Activated T-helper 2 cell treated with anti-CD3 and anti-CD28 coated beads, Interferon-gamma antibody, Interleukin-2, Interleukin-4, amounts not matched to agents 10 μg/mL and 5 μg/mL and 100 μg/mL, durations not matched to agents 14 hours and 24 hours and 36 hours (primary cell): ENCODE data around the gene NEXN. TPM values are rescaled to one million over a fixed set of nuclear protein-coding genes. Genes with fewer than 3 reads are reported as not detected.

ENCODE experiments used
- total RNA-seq: library from RNA; stranded (reverse); gene quantifications from 2 replicates; pipeline ENCODE4 v1.2.3, GENCODE V29; 2022

Gene NEXN
- total RNA-seq, 1 donor from 2014 or later: 0.59 TPM

Other genes starting within 250 kb of the NEXN start
- gene ZZZ3, start 206.0 kb upstream of the NEXN start, total RNA-seq: 39.5 and 39.7 TPM in 2 replicates
- gene USP33, start 128.8 kb upstream of the NEXN start, total RNA-seq: 38.4 and 39.8 TPM in 2 replicates
- 8.4 and 9.4 TPM in 2 replicates for gene MIGA1, start 109.0 kb upstream of the NEXN start, total RNA-seq
- 262 and 269 TPM in 2 replicates for gene FUBP1, start 90.4 kb downstream of the NEXN start, total RNA-seq
- 12.5 and 14.6 TPM in 2 replicates for gene DNAJB4, start 116.3 kb downstream of the NEXN start, total RNA-seq
- 0.07 and 0.09 TPM in 2 replicates for gene GIPC2, start 157.3 kb downstream of the NEXN start, total RNA-seq